Activated naive CD8-positive, alpha-beta T cell treated with anti-CD3 and anti-CD28 coated beads, Interleukin-2, amount 10 ng/mL, durations not matched to agents 7 days and 5 days (primary cell): Measurements from ENCODE around the gene GSTP1. TPM values are rescaled to one million over a fixed set of nuclear protein-coding genes. Genes with fewer than 3 reads are reported as not detected.
"Not testable (repeated sequence)": the region's sequence is repeated elsewhere in the genome, so short reads cannot be mapped to it uniquely, and the experiment has no call there.

ENCODE experiments used
- ATAC-seq: fragments of 150-1000 bp; cut with Tn5 transposase; one replicate; pipeline ENCODE4 v1.10.0; 2021; ENCODE audit warnings: low read depth, moderate library complexity
- POLR2A ChIA-PET: fragments of 350-600 bp; sonication (Branson Sonifier 250); formaldehyde crosslinking; loops from one replicate; lab custom pipeline; 2021; ENCODE audit warnings: antibody characterized with exemption; lab: Charles Lee
- DNase-seq: peaks from one replicate; pipeline ENCODE4 v3.0.0; 2021
- H3K27ac Mint-ChIP-seq: one replicate; pipeline ENCODE4 v1.8.0; 2022; ENCODE audit warnings: mild to moderate bottlenecking, mixed read lengths
- H3K27me3 Mint-ChIP-seq: one replicate; pipeline ENCODE4 v1.8.0; 2022; ENCODE audit warnings: mild to moderate bottlenecking, moderate library complexity, mixed read lengths
- H3K36me3 Mint-ChIP-seq: one replicate; pipeline ENCODE4 v1.8.0; 2021; ENCODE audit warnings: mild to moderate bottlenecking, mixed read lengths
- H3K4me1 Mint-ChIP-seq: one replicate; pipeline ENCODE4 v1.8.0; 2021; ENCODE audit warnings: mixed read lengths
- H3K4me3 Mint-ChIP-seq: one replicate; pipeline ENCODE4 v1.8.0; 2022; ENCODE audit warnings: mild to moderate bottlenecking, moderate library complexity, mixed read lengths
- H3K9me3 Mint-ChIP-seq: one replicate; pipeline ENCODE4 v1.8.0; 2021; ENCODE audit warnings: mixed read lengths
- total RNA-seq, 2 experiments: library from RNA; stranded (reverse); gene quantifications; one replicate each; pipeline ENCODE4 v1.2.3, GENCODE V29; 2021

The GSTP1 gene
- total RNA-seq, 2 experiments from 2014 or later: 211 to 219 TPM

GRCh38 chr11:67576735-67577475 is 6.7 kb upstream of the GSTP1 start:
- no peak for ATAC-seq
- H3K4me1 Mint-ChIP-seq: peaks cover 15% of the 10 kb centered on the region
- H3K36me3 Mint-ChIP-seq: no peaks in the 10 kb centered on the region
- POLR2A ChIA-PET: interaction anchor here (1.0 kb wide), 1 partner anchor 31 kb away, joined by 3 read pairs; no protein-coding TSS in a partner anchor
- H3K4me3 Mint-ChIP-seq: no peak overlapping the region
- no peak for DNase-seq
- H3K27me3 Mint-ChIP-seq: peaks cover 39% of the 10 kb centered on the region
- no peaks in the 10 kb centered on the region for H3K9me3 Mint-ChIP-seq
- no peak overlapping the region for H3K27ac Mint-ChIP-seq

- Mint-ChIP-seq H3K4me3 (no peak overlapping the region), H3K36me3 (no peaks in the 10 kb centered on the region), H3K4me1 (peaks cover 24% of the 10 kb centered on the region), H3K9me3 (no peaks in the 10 kb centered on the region), H3K27me3 (peaks cover 41% of the 10 kb centered on the region), H3K27ac (no peak overlapping the region)
- no peak for ATAC-seq
- no peak for DNase-seq
- POLR2A ChIA-PET: interaction anchor here (1.0 kb wide), 2 partner anchors 30 to 51 kb away, joined by 3 read pairs; no protein-coding TSS in a partner anchor
Observed at GRCh38 chr11:67577951-67578350, 5.7 kb upstream of the GSTP1 start.

- Mint-ChIP-seq H3K4me3 (no peak overlapping the region), H3K9me3 (no peaks in the 10 kb centered on the region), H3K4me1 (peaks cover 36% of the 10 kb centered on the region), H3K27ac (no peak overlapping the region), H3K36me3 (peaks cover 13% of the 10 kb centered on the region), H3K27me3 (peaks cover 35% of the 10 kb centered on the region)
- DNase-seq (no peak), ATAC-seq (no peak)
- POLR2A ChIA-PET: no interaction called here
Observed at GRCh38 chr11:67581469-67581868, 2.1 kb upstream of the GSTP1 start.

- POLR2A ChIA-PET: interaction anchor here (1.9 kb wide), 1 partner anchor 32 kb away, joined by 8 read pairs; no protein-coding TSS in a partner anchor
- DNase-seq: no peak
- Mint-ChIP-seq H3K9me3 (no peaks in the 10 kb centered on the region), H3K27me3 (peaks cover 35% of the 10 kb centered on the region), H3K36me3 (peaks cover 19% of the 10 kb centered on the region), H3K27ac (no peak overlapping the region), H3K4me3 (peak overlapping the region; percentile 77), H3K4me1 (peaks cover 39% of the 10 kb centered on the region)
- no peak for ATAC-seq
Observed at GRCh38 chr11:67582011-67582410, 1.6 kb upstream of the GSTP1 start.

- DNase-seq (peak; percentile 58), ATAC-seq (peak; percentile 30)
- peaks cover 27% of the 10 kb centered on the region for H3K36me3 Mint-ChIP-seq
- H3K27ac Mint-ChIP-seq: peak overlapping the region; percentile 72
- peaks cover 36% of the 10 kb centered on the region for H3K4me1 Mint-ChIP-seq
- H3K27me3 Mint-ChIP-seq: peaks cover 29% of the 10 kb centered on the region
- no peaks in the 10 kb centered on the region for H3K9me3 Mint-ChIP-seq
- H3K4me3 Mint-ChIP-seq: peak overlapping the region; percentile 69
- POLR2A ChIA-PET: no interaction called here
Observed at GRCh38 chr11:67584205-67584880, 731 bp downstream of the GSTP1 start.

GRCh38 chr11:67584881-67585873 is 1.6 kb downstream of the GSTP1 start:
- Mint-ChIP-seq H3K27me3 (peaks cover 21% of the 10 kb centered on the region), H3K27ac (peak overlapping the region; percentile 72), H3K9me3 (no peaks in the 10 kb centered on the region), H3K36me3 (peaks cover 27% of the 10 kb centered on the region), H3K4me3 (peak overlapping the region; percentile 69), H3K4me1 (peaks cover 30% of the 10 kb centered on the region)
- no peak for DNase-seq
- POLR2A ChIA-PET: no interaction called here
- no peak for ATAC-seq

GRCh38 chr11:67585911-67586310 is 2.3 kb downstream of the GSTP1 start:
- no peak overlapping the region for H3K4me3 Mint-ChIP-seq
- H3K27ac Mint-ChIP-seq: peak overlapping the region; percentile 10
- peaks cover 27% of the 10 kb centered on the region for H3K4me1 Mint-ChIP-seq
- DNase-seq: no peak
- POLR2A ChIA-PET: no interaction called here
- no peak for ATAC-seq
- no peaks in the 10 kb centered on the region for H3K9me3 Mint-ChIP-seq
- H3K36me3 Mint-ChIP-seq: peaks cover 27% of the 10 kb centered on the region
- H3K27me3 Mint-ChIP-seq: peaks cover 14% of the 10 kb centered on the region

- peaks cover 27% of the 10 kb centered on the region for H3K4me1 Mint-ChIP-seq
- peaks cover 6% of the 10 kb centered on the region for H3K27me3 Mint-ChIP-seq
- ATAC-seq (no peak), DNase-seq (no peak)
- H3K4me3 Mint-ChIP-seq: no peak overlapping the region
- peak overlapping the region; percentile 42 for H3K27ac Mint-ChIP-seq
- H3K9me3 Mint-ChIP-seq: no peaks in the 10 kb centered on the region
- POLR2A ChIA-PET: no interaction called here
- peaks cover 27% of the 10 kb centered on the region for H3K36me3 Mint-ChIP-seq
Observed at GRCh38 chr11:67586568-67587250, 3.1 kb downstream of the GSTP1 start.

- H3K27ac Mint-ChIP-seq: no peak overlapping the region
- no peak overlapping the region for H3K4me3 Mint-ChIP-seq
- H3K36me3 Mint-ChIP-seq: peaks cover 27% of the 10 kb centered on the region
- no peak for ATAC-seq
- H3K9me3 Mint-ChIP-seq: no peaks in the 10 kb centered on the region
- peaks cover 18% of the 10 kb centered on the region for H3K4me1 Mint-ChIP-seq
- POLR2A ChIA-PET: no interaction called here
- peaks cover 2% of the 10 kb centered on the region for H3K27me3 Mint-ChIP-seq
- no peak for DNase-seq
Observed at GRCh38 chr11:67588136-67588503, 4.5 kb downstream of the GSTP1 start.

GRCh38 chr11:67588899-67589415 is 5.3 kb downstream of the GSTP1 start:
- DNase-seq, ATAC-seq, H3K9me3 Mint-ChIP-seq, H3K27me3 Mint-ChIP-seq, H3K27ac Mint-ChIP-seq, POLR2A ChIA-PET, H3K4me3 Mint-ChIP-seq: not testable (repeated sequence)
- Mint-ChIP-seq H3K4me1 (peaks cover 16% of the 10 kb centered on the region), H3K36me3 (peaks cover 27% of the 10 kb centered on the region)

GRCh38 chr11:67592880-67593564 is 9.4 kb downstream of the GSTP1 start:
- peaks cover 3% of the 10 kb centered on the region for H3K36me3 Mint-ChIP-seq
- POLR2A ChIA-PET: no interaction called here
- no peaks in the 10 kb centered on the region for H3K9me3 Mint-ChIP-seq
- peaks cover 10% of the 10 kb centered on the region for H3K27me3 Mint-ChIP-seq
- no peak overlapping the region for H3K4me3 Mint-ChIP-seq
- no peak overlapping the region for H3K27ac Mint-ChIP-seq
- no peaks in the 10 kb centered on the region for H3K4me1 Mint-ChIP-seq
- no peak for ATAC-seq
- no peak for DNase-seq

GRCh38 chr11:67593565-67593905 is 9.9 kb downstream of the GSTP1 start:
- H3K36me3 Mint-ChIP-seq: peaks cover 2% of the 10 kb centered on the region
- no peaks in the 10 kb centered on the region for H3K9me3 Mint-ChIP-seq
- POLR2A ChIA-PET: no interaction called here

More at GRCh38 chr11:67593565-67593905, 9.9 kb downstream of the GSTP1 start:
- ATAC-seq (no peak), DNase-seq (no peak)
- Mint-ChIP-seq H3K4me1 (no peaks in the 10 kb centered on the region), H3K27ac (no peak overlapping the region), H3K27me3 (peaks cover 10% of the 10 kb centered on the region), H3K4me3 (no peak overlapping the region)
